Upper lobe of left lung (tissue), 4 donors: ENCODE data around the gene INAFM1.

Experiments used
- CTCF ChIP-seq, 6 experiments: fragments of 450-650 bp in 4 of 6; fragments of 200-600 bp in 2 of 6; sonication (generic) in 2 of 6; IDR thresholded peaks; one replicate each; pipeline ENCODE4 v1.5.1; 2016 to 2019; ENCODE audit warnings: antibody characterized with exemption in 6 of 6
- EP300 ChIP-seq, 4 donors: sonication (generic); formaldehyde crosslinking; IDR thresholded peaks; one replicate each; pipeline ENCODE4 v1.5.1; 2017; ENCODE audit warnings: antibody characterized with exemption in 4 of 4, control low read depth in 2 of 4
- POLR2A ChIP-seq, 4 donors: fragments of 450-650 bp; IDR thresholded peaks; one replicate each; pipeline ENCODE4 v1.5.1; 2016 to 2017; ENCODE audit warnings: antibody characterized with exemption in 4 of 4, mild to moderate bottlenecking in 2 of 4
- POLR2AphosphoS5 ChIP-seq, 2 donors: sonication (generic); formaldehyde crosslinking; IDR thresholded peaks; one replicate each; pipeline ENCODE4 v1.5.1; 2017; ENCODE audit warnings: antibody characterized with exemption in 2 of 2

- no peak for TF ChIP-seq CTCF (IDR thresholded peaks at IDR 0.05)
- peak in 1 of 4 donors; percentile 77 for TF ChIP-seq POLR2A (IDR thresholded peaks at IDR 0.05)
- peak; percentile 86 to 91 for TF ChIP-seq POLR2AphosphoS5 (IDR thresholded peaks at IDR 0.05)
- peak in 2 of 4 donors; percentile 27 to 50 for TF ChIP-seq EP300 (IDR thresholded peaks at IDR 0.05)
Measured at GRCh38 chr19:47310819-47311218, 36.1 kb downstream of the INAFM1 start.
